HepG2 (cell line): ENCODE data around the gene CDC42EP5. TPM values are rescaled to one million over a fixed set of nuclear protein-coding genes. Genes with fewer than 3 reads are reported as not detected.

Experiments
- ATAC-seq: fragments of 200-7000 bp; cut with Tn5 transposase; 3 replicates; pipeline ENCODE4 v1.9.1; 2020; ENCODE audit warnings: mild to moderate bottlenecking, moderate library complexity
- BruUV-seq: library from RNA; stranded (reverse); fragments of 400-500 nt; replicated peaks from 2 replicates; lab custom pipeline; 2021; lab: Mats Ljungman, UMichigan
- CTCF ChIA-PET: fragments of 300-600 bp; formaldehyde crosslinking; extraction: SDS; loops from one replicate; lab custom pipeline; 2021; ENCODE audit warnings: low total read pairs, inconsistent platforms, low intra/inter-chr PET ratio; lab: Yijun Ruan, JAX
- POLR2A ChIA-PET: fragments of 350-600 bp; sonication (Branson Sonifier 250); formaldehyde crosslinking; loops from one replicate; lab custom pipeline; 2020; ENCODE audit warnings: antibody characterized with exemption, inconsistent platforms; lab: Yijun Ruan, JAX
- DNase-seq: peaks from one replicate; pipeline ENCODE4 v3.0.0-alpha.2; 2015; ENCODE audit warnings: low spot score
- FAIRE-seq: peaks from 3 replicates; lab custom pipeline; 2011; peaks lifted over from hg19 to GRCh38; lab: Jason Lieb, UNC
- H2AFZ ChIP-seq: one replicate; pipeline ENCODE4 v1.6.1; 2011; ENCODE audit warnings: low read length, inconsistent platforms
- H3K27ac ChIP-seq: fragments of 300-600 bp; 3 replicates; pipeline ENCODE4 v1.8.0; 2011; ENCODE audit warnings: mixed run types, mild to moderate bottlenecking, mixed read lengths, low read length, inconsistent platforms; ENCODE audit not compliant: insufficient read depth; ENCODE audit errors: extremely low read length
- H3K27me3 ChIP-seq, 2 experiments: fragments of 200-600 bp in 1 of 2; 2 replicates in 1 of 2; 3 replicates in 1 of 2; pipeline versions ENCODE4 v1.6.0 to v1.8.0; 2011; ENCODE audit warnings: low read length in 2 of 2, mild to moderate bottlenecking in 2 of 2, moderate library complexity in 2 of 2, inconsistent platforms in 1 of 2; ENCODE audit not compliant: insufficient read depth in 2 of 2, control insufficient read depth in 1 of 2
- H3K36me3 ChIP-seq, 2 experiments: fragments of 200-600 bp in 1 of 2; replicated peaks in 1 of 2; 2 replicates in 1 of 2; 3 replicates in 1 of 2; pipeline versions ENCODE4 v1.5.1 to v1.8.0; 2011; ENCODE audit warnings: low read length in 2 of 2, inconsistent platforms in 1 of 2; ENCODE audit not compliant: insufficient read depth in 2 of 2, control insufficient read depth in 1 of 2
- H3K4me1 ChIP-seq: 2 replicates; pipeline ENCODE4 v1.5.1; 2012; ENCODE audit warnings: low read length, inconsistent platforms; ENCODE audit not compliant: insufficient read depth
- H3K4me2 ChIP-seq: 2 replicates; pipeline ENCODE4 v1.6.0; 2011; ENCODE audit warnings: low read depth, low read length, inconsistent platforms
- H3K4me3 ChIP-seq, 3 experiments: fragments of 200-600 bp in 1 of 3; sonication (generic), shearing (Covaris generic) in 1 of 3; replicated peaks in 1 of 3; 2 replicates each; pipeline ENCODE4 v1.5.1; 2011 to 2016; ENCODE audit warnings: low read length in 3 of 3, inconsistent platforms in 2 of 3, low read depth in 2 of 3, mild to moderate bottlenecking in 2 of 3, control low read depth in 1 of 3, mixed read lengths in 1 of 3; ENCODE audit not compliant: insufficient read depth in 1 of 3
- H3K79me2 ChIP-seq: one replicate; pipeline ENCODE4 v1.6.1; 2011; ENCODE audit warnings: low read length, inconsistent platforms; ENCODE audit not compliant: insufficient read depth
- H3K9ac ChIP-seq: 2 replicates; pipeline ENCODE4 v1.6.0; 2011; ENCODE audit warnings: mild to moderate bottlenecking, low read depth, low read length, inconsistent platforms; ENCODE audit not compliant: insufficient read depth
- H3K9me3 ChIP-seq: 2 replicates; pipeline ENCODE4 v1.5.1; 2012; ENCODE audit warnings: mild to moderate bottlenecking, low read length
- H4K20me1 ChIP-seq: 2 replicates; pipeline ENCODE4 v1.6.0; 2011; ENCODE audit warnings: inconsistent platforms, mild to moderate bottlenecking, low read length, moderate library complexity; ENCODE audit not compliant: insufficient read depth
- LRRFIP1 ChIP-seq: sonication (generic); formaldehyde crosslinking; conservative IDR thresholded peaks from 2 replicates; pipeline ENCODE4 v1.4.0; 2020; ENCODE audit warnings: missing genetic modification reagents
- NCOA2 ChIP-seq: sonication (generic); formaldehyde crosslinking; IDR thresholded peaks from 2 replicates; pipeline ENCODE4 v1.8.0; 2022; ENCODE audit warnings: inconsistent platforms
- RBFOX2 ChIP-seq: fragments of 200-400 bp; formaldehyde crosslinking; IDR thresholded peaks from 2 replicates; pipeline ENCODE4 v1.6.1; 2017; ENCODE audit warnings: low read depth, mild to moderate bottlenecking, low read length
- ZBTB33 ChIP-seq: sonication (generic); formaldehyde crosslinking; IDR thresholded peaks from 2 replicates; pipeline ENCODE4 v1.4.0; 2020; ENCODE audit warnings: missing genetic modification reagents
- WGBS: methylation state at CpG from one replicate; pipeline ENCODE4 v1.1.6; 2017; ENCODE audit warnings: low lambda C conversion rate; 5-methylcytosine and 5-hydroxymethylcytosine counted together
- in situ Hi-C: cut with HindIII; loops from 2 replicates; pipeline ENCODE4 v1.10.0; 2017; ENCODE audit warnings: low pct_unique_long_range_greater_than_20kb; ENCODE audit not compliant: extremely low pct_ligation_motif_present
- intact Hi-C: fragments of 100-400 bp; cut with micrococcal nuclease; formaldehyde crosslinking; loops from one replicate; pipeline ENCODE4 v1.10.0; 2022; ENCODE audit not compliant: unreplicated experiment
- polyA plus RNA-seq, 8 experiments: library from polyadenylated mRNA; depleted of rRNA in 3 of 8; stranded (reverse) in 7 of 8; unstranded in 1 of 8; fragments of >200 nt; fragmentation: Illumina TruSeq in 4 of 8; extraction: Trizol in 4 of 8; gene quantifications; 2 replicates each; pipeline versions ENCODE4 v1.2.1 to v1.2.3, GENCODE V29; 2011 to 2016; ENCODE audit warnings: low read depth in 4 of 8, missing spikeins in 1 of 8, mixed read lengths in 1 of 8; ENCODE audit not compliant: insufficient read depth in 1 of 8
- total RNA-seq, 5 experiments: library from RNA; depleted of rRNA; stranded (reverse); fragments of >200 nt; fragmentation: Illumina TruSeq; extraction: Trizol; gene quantifications; 2 replicates each; pipeline ENCODE4 v1.2.3, GENCODE V29; 2016; ENCODE audit warnings: low read depth in 1 of 5

The CDC42EP5 gene
- total and polyA plus RNA-seq, 2 of the 13 experiments (the other 11 are each of a cell fraction or from before 2014, with no cell fraction given) = 0.41 to 1.6 TPM

DNA sequence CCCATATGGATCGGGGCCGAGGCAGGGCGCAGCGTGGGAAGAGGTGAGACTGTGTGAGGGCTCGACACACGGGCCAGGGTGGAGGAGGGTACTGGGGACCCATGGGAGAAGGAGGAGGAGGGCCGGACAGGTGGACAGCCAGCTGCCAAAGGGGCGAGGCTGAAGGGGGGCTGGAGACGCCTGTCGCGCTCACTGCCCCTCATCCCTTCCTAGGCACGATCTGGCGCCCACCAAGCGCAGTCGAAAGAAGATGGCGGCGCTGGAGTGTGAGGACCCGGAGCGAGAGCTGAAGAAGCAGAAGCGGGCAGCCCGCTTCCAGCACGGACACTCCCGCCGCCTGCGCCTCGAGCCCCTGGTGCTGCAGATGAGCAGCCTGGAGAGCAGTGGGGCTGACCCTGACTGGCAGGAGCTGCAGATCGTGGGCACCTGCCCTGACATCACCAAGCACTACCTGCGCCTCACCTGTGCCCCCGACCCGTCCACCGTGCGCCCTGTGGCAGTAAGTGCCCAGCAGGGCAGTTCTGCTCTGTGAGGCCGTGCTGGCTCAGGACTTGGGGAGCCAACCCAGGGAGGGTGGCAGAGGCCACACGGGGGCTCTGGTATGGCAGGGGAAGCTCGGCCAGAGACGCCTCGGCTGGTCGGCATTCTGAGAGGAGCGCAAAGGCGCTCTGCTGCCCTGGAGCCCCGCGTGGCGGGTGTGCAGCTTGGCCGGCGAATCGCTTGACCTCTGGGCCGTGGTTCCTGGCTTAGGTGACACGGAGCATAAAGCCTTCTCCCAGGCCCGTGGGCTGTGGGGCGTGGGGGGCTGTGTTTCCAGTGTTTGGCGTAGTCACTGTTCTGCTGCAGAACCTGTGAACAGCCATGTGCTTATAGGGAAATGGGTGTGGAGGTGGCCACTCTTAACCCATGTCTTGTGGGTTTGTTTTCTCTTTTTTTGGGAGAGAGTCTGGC is 16.4 kb downstream of the CDC42EP5 start (continued):
- TF ChIP-seq LRRFIP1 (CRISPR knock-in tag) = no peak

DNA sequence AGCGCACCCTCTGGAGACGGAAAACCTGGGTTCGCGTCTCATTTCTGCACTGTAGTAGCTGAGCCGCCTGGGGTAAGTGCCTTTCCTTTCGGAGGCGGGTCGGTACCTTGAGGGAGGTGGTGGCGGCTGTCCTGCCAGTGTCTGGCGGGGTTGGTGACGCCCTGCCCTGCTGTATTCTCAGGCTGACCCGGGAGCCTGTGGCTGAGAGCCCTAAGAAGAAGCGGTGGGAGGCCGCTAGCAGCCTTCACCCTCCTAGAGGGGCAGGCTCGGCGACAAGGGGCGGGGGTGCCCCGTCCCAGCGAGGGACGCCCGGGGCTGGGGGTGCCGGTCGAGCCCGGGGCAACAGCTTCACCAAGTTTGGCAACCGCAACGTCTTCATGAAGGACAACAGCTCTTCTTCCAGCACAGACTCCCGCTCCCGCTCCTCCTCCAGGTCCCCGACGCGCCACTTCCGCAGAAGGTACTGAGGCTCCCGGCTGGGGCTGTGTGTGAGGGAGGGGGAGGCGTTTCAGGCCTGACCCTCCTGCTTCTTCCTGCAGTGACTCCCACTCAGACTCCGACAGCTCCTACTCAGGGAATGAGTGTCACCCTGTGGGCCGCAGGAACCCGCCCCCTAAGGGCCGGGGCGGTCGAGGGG is 17.2 kb downstream of the CDC42EP5 start:
- intact Hi-C loops = no loop called here
- WGBS = over 99% methylated on average over 38 of the region's 40 CpGs
- POLR2A ChIA-PET = no interaction called here
- DNase-seq (no peak), FAIRE-seq (no peak), ATAC-seq (no peak; the same call in 2 of the 3 replicates)
- Histone ChIP-seq H2AFZ (no peak overlapping the region), H4K20me1 (peaks cover 26% of the 10 kb centered on the region; the same call in 1 of the 2 replicates), H3K79me2 (peaks cover 20% of the 10 kb centered on the region), H3K4me3 (no peak overlapping the region), H3K9ac (no peak overlapping the region), H3K4me1 (peaks cover 9% of the 10 kb centered on the region), H3K27ac (no peak overlapping the region), H3K36me3 (peaks cover 54 to 92% of the 10 kb centered on the region in 2 experiments), H3K4me2 (no peak overlapping the region), H3K27me3 (no peaks in the 10 kb centered on the region; a peak in 1 of 5 replicates), H3K9me3 (no peaks in the 10 kb centered on the region)
- in situ Hi-C loops = no loop called here
- CTCF ChIA-PET = no interaction called here
- TF ChIP-seq RBFOX2 (peak; percentile 51), NCOA2 (CRISPR knock-in tag) (no peak), ZBTB33 (CRISPR knock-in tag) (peak; percentile 43; the same call in 1 of the 2 replicates)
- no TSS peak for BruUV-seq
